HG03378 (cell line): ENCODE results near the gene FOXP1.
"Not testable (repeated sequence)": the region's sequence is repeated elsewhere in the genome, so short reads cannot be mapped to it uniquely, and the experiment has no call there.

Source experiments
- ATAC-seq: cut with Tn5 transposase; IDR thresholded peaks from one replicate; pipeline ENCODE4 v1.9.1; 2021; ENCODE audit warnings: mild to moderate bottlenecking, moderate library complexity; ENCODE audit not compliant: unreplicated experiment

Gene FOXP1

GRCh38 chr3:70975981-70976380 lies 607.5 kb downstream of the FOXP1 start:
- not testable (repeated sequence) for ATAC-seq

- no peak for ATAC-seq
Measured at GRCh38 chr3:70974747-70975146, 608.8 kb downstream of the FOXP1 start.

- no peak for ATAC-seq
Measured at GRCh38 chr3:70973558-70973957, 610.0 kb downstream of the FOXP1 start.

GRCh38 chr3:70972855-70973254 lies 610.7 kb downstream of the FOXP1 start:
- no peak for ATAC-seq

GRCh38 chr3:70970952-70971351 lies 612.6 kb downstream of the FOXP1 start:
- ATAC-seq, result no peak

- ATAC-seq, result no peak
Measured at GRCh38 chr3:70970171-70970570, 613.4 kb downstream of the FOXP1 start.

- no peak for ATAC-seq
Measured at GRCh38 chr3:70963431-70964275, 619.9 kb downstream of the FOXP1 start.

- no peak for ATAC-seq
Measured at GRCh38 chr3:70959506-70960291, 623.8 kb downstream of the FOXP1 start.

GRCh38 chr3:70952033-70952747 lies 631.3 kb downstream of the FOXP1 start:
- no peak for ATAC-seq

GRCh38 chr3:70951316-70951715 lies 632.2 kb downstream of the FOXP1 start:
- ATAC-seq, result no peak

- no peak for ATAC-seq
Measured at GRCh38 chr3:70947579-70947978, 635.9 kb downstream of the FOXP1 start.

- no peak for ATAC-seq
Measured at GRCh38 chr3:70943886-70944285, 639.6 kb downstream of the FOXP1 start.

- ATAC-seq, result no peak
Measured at GRCh38 chr3:70933105-70933810, 650.3 kb downstream of the FOXP1 start.

GRCh38 chr3:70930066-70930465 lies 653.5 kb downstream of the FOXP1 start:
- ATAC-seq, result no peak

GRCh38 chr3:70927239-70927638 lies 656.3 kb downstream of the FOXP1 start:
- ATAC-seq, result no peak

- ATAC-seq, result no peak
Measured at GRCh38 chr3:70926835-70927234, 656.7 kb downstream of the FOXP1 start.

- no peak for ATAC-seq
Measured at GRCh38 chr3:70919661-70920060, 663.9 kb downstream of the FOXP1 start.

- no peak for ATAC-seq
Measured at GRCh38 chr3:70919091-70919490, 664.4 kb downstream of the FOXP1 start.

- no peak for ATAC-seq
Measured at GRCh38 chr3:70916375-70917055, 667.0 kb downstream of the FOXP1 start.

- ATAC-seq, result no peak
Measured at GRCh38 chr3:70914862-70915261, 668.7 kb downstream of the FOXP1 start.
